ENCODE measurements around the gene METTL3. TPM values are rescaled to one million over a fixed set of nuclear protein-coding genes. Genes with fewer than 3 reads are reported as not detected.

Gene METTL3
- total and polyA plus RNA-seq, 2 of the 13 experiments (the other 11 are each of a cell fraction or from before 2014, with no cell fraction given), result 123 to 130 TPM

- TF ChIP-seq AFF4 (CRISPR knock-in tag; IDR thresholded peaks at IDR 0.05) (no peak), THRA (CRISPR knock-in tag; IDR thresholded peaks at IDR 0.05; ENCODE audit: borderline replicate concordance) (0 out of 2 replicates have a peak, but pooled peaks have one; percentile 39), ARID2 (CRISPR knock-in tag; IDR thresholded peaks at IDR 0.05; ENCODE audit: borderline replicate concordance) (no peak), ZSCAN20 (CRISPR knock-in tag; IDR thresholded peaks at IDR 0.05; ENCODE audit: borderline replicate concordance) (0 out of 2 replicates have a peak, but pooled peaks have one; percentile 30), TBX3 (IDR thresholded peaks at IDR 0.05; ENCODE audit: borderline replicate concordance) (peak; percentile 44; the same call in 1 of the 2 replicates), TBL1XR1 (IDR thresholded peaks at IDR 0.05; ENCODE audit: borderline replicate concordance, low read length, partially characterized antibody) (peak; percentile 88), FOXJ3 (CRISPR knock-in tag; IDR thresholded peaks at IDR 0.05; ENCODE audit: borderline replicate concordance) (peak; percentile 69), CBX5 (CRISPR knock-in tag; IDR thresholded peaks at IDR 0.05; ENCODE audit: borderline replicate concordance) (peak; percentile 16; the same call in 1 of the 2 replicates), ZBTB33 (CRISPR knock-in tag; IDR thresholded peaks at IDR 0.05) (peak; percentile 34; the same call in 1 of the 2 replicates), RFX3 (CRISPR knock-in tag; IDR thresholded peaks at IDR 0.05) (peak; percentile 83), ISL2 (CRISPR knock-in tag; IDR thresholded peaks at IDR 0.05) (0 out of 2 replicates have a peak, but pooled peaks have one; percentile 43), ZNF232 (CRISPR knock-in tag; IDR thresholded peaks at IDR 0.05; ENCODE audit: borderline replicate concordance) (no peak), RELA (CRISPR knock-in tag; IDR thresholded peaks at IDR 0.05) (no peak), ZNF567 (CRISPR knock-in tag; IDR thresholded peaks at IDR 0.05; ENCODE audit: borderline replicate concordance) (no peak), EP300 (IDR thresholded peaks at IDR 0.05; ENCODE audit: low read depth in 2 of 2, low read length in 2 of 2) (peak; percentile 70 to 95), EP300 (CRISPR knock-in tag; IDR thresholded peaks at IDR 0.05; ENCODE audit: borderline replicate concordance) (peak; percentile 68; the same call in 1 of the 2 replicates)
Measured at GRCh38 chr14:21557084-21557901, 46.2 kb upstream of the METTL3 start (continued).
